HEK293T (cell line): ENCODE data around the gene PRKCZ.

ENCODE experiments used
- ARNT ChIP-seq: fragments of 450-650 bp; IDR thresholded peaks from 2 replicates; pipeline ENCODE4 v1.6.1; 2017; ENCODE audit warnings: mild to moderate bottlenecking
- CTBP1 ChIP-seq: fragments of 450-650 bp; IDR thresholded peaks from 2 replicates; pipeline ENCODE4 v1.6.1; 2016; ENCODE audit warnings: borderline replicate concordance
- FOXM1 ChIP-seq: fragments of 450-650 bp; IDR thresholded peaks from 2 replicates; pipeline ENCODE4 v1.6.1; 2017; ENCODE audit warnings: mild to moderate bottlenecking, borderline replicate concordance
- HDGF ChIP-seq: fragments of 450-650 bp; IDR thresholded peaks from 2 replicates; pipeline ENCODE4 v1.6.1; 2017; ENCODE audit warnings: antibody characterized with exemption, borderline replicate concordance
- LEF1 ChIP-seq: fragments of 450-650 bp; IDR thresholded peaks from 2 replicates; pipeline ENCODE4 v1.6.1; 2017; ENCODE audit warnings: mild to moderate bottlenecking, borderline replicate concordance
- NFRKB ChIP-seq: fragments of 450-650 bp; IDR thresholded peaks from 2 replicates; pipeline ENCODE4 v1.6.1; 2016; ENCODE audit warnings: mild to moderate bottlenecking, moderate library complexity
- SUZ12 ChIP-seq: fragments of 450-650 bp; IDR thresholded peaks from 2 replicates; pipeline ENCODE4 v1.6.1; 2016; ENCODE audit warnings: mild to moderate bottlenecking
- ZNF384 ChIP-seq: fragments of 450-650 bp; IDR thresholded peaks from 2 replicates; pipeline ENCODE4 v1.6.1; 2016
- TF ChIP-seq, protein P1 (sequence below): fragments of 450-650 bp; IDR thresholded peaks from 2 replicates; pipeline ENCODE4 v1.6.1; 2016

DNA sequence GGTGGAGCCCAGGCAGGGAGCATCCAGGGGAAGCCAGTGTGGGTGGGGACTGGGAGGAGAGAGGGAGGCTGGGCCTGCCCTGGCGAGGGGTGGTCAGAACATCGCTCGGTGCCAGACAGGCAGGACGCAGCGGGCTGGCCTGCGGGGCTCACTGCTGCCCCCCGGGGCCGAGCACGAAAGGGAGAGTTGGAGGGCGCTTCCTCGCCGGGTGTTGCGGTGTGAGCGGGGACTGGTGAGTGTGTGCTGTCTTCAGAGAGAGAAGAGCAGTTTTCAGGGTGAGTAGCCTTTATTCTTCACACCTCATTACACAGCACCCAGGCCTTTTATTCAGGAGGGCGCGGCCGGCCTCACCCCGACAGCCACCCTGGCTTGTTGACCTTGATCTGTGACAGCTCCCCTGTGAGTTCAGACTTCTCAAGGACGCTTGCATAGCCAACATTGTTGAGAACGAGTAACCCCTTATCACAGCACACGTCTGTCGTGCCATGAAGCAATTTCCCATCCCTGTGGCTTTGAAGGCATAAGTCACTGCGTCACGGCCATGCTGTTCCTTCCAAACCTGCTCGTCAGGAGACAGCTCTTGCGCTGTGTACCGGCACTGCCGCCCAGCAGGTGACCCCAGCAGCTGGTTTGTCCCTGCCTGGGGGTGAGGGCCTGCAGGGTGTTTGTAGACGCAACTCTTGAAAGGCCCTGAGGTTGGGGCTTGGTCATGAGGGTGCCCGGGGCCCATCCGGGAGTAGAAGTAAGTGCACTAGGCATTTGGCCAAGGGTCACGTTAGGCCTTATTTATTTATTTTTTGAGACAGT is 54.6 kb downstream of the PRKCZ start:
- no peak for TF ChIP-seq NFRKB
- TF ChIP-seq CTBP1, result no peak
- TF ChIP-seq FOXM1, result no peak
- TF ChIP-seq LEF1, result no peak
- no peak for TF ChIP-seq ARNT
- TF ChIP-seq, protein P1, sequence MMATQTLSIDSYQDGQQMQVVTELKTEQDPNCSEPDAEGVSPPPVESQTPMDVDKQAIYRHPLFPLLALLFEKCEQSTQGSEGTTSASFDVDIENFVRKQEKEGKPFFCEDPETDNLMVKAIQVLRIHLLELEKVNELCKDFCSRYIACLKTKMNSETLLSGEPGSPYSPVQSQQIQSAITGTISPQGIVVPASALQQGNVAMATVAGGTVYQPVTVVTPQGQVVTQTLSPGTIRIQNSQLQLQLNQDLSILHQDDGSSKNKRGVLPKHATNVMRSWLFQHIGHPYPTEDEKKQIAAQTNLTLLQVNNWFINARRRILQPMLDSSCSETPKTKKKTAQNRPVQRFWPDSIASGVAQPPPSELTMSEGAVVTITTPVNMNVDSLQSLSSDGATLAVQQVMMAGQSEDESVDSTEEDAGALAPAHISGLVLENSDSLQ, result no peak
- no peak for TF ChIP-seq SUZ12
- TF ChIP-seq HDGF, result no peak
- no peak for TF ChIP-seq ZNF384
